ENCODE measurements around the gene CRHR1.

DNA sequence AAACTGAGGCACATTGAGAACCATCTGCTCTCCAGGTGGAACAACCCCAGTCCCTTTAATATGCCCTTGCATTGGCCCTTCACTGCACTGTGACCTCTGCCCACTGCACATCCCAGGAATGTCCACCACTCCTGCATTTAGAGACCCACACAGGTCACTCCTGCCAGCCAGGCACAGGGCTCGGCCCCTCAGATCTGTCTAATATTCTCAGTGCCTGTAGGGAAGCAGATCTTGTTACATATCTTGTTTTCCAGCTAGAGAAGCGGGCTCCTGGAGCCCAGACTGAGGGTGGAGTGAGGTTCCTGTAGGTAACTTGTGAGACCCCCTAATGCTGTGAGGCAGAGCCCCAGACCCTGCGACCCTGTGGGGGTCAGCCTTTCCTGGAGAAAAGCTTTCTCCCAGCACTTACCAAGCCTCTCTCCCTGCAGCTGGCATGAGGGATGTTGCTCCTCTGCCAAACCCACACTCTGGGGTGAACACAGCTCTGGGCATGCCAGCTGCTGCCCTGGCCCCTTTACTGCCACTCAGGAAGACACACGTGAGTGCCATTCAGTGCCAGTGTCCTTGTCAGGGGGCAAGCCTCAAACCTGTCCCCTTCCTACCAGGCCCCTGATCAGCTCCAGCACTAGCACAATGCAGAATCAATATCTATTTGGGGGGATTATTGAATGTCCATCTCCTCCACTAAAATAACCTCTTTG is 40.3 kb upstream of the CRHR1 start:
- TF ChIP-seq POLR2A (IDR thresholded peaks at IDR 0.05) = no peak
- TF ChIP-seq, protein P1, sequence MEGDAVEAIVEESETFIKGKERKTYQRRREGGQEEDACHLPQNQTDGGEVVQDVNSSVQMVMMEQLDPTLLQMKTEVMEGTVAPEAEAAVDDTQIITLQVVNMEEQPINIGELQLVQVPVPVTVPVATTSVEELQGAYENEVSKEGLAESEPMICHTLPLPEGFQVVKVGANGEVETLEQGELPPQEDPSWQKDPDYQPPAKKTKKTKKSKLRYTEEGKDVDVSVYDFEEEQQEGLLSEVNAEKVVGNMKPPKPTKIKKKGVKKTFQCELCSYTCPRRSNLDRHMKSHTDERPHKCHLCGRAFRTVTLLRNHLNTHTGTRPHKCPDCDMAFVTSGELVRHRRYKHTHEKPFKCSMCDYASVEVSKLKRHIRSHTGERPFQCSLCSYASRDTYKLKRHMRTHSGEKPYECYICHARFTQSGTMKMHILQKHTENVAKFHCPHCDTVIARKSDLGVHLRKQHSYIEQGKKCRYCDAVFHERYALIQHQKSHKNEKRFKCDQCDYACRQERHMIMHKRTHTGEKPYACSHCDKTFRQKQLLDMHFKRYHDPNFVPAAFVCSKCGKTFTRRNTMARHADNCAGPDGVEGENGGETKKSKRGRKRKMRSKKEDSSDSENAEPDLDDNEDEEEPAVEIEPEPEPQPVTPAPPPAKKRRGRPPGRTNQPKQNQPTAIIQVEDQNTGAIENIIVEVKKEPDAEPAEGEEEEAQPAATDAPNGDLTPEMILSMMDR (IDR thresholded peaks at IDR 0.05) = no peak

Measured in right lobe of liver (tissue), 4 donors.